Measurements from ENCODE around the gene FCN3.

- TF ChIP-seq EZH2 (IDR thresholded peaks at IDR 0.05; ENCODE audit: low read length, missing control alignments), result no peak
- peak; percentile 34 to 48 for TF ChIP-seq CTCF (conservative IDR thresholded peaks at IDR 0.05 in 1 of 2, IDR thresholded peaks at IDR 0.05 in 1 of 2; ENCODE audit: low read depth in 1 of 2, low read length in 2 of 2)
Observed at GRCh38 chr1:27368869-27369582, 5.6 kb downstream of the FCN3 start.

Data from fibroblast of lung (primary cell).